Measurements from ENCODE around the gene PRAMEF17.
"Not testable (repeated sequence)": the region's sequence is repeated elsewhere in the genome, so short reads cannot be mapped to it uniquely, and the experiment has no call there.

DNA sequence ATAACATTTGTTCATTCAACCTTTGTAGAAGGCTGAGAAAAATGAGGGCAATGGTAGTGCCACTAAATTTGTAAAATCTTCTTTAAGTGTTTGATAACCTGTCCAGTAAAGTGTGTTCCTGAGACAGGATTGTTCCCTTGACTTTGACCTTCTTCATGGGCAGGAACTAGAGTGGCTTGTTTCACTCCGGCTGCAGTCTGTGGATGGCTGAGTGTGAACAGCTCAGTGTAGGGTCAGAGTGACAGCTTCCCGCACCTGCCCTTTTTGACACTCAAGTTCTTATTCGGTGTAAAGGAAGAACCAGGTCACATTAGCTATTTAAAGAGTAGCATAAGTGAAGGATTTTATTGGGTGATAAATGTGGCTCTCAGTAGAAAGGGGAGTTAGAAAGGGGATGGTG is 9.1 kb upstream of the PRAMEF17 start:
- TF ChIP-seq ZNF76 (tag by site-specific recombination; IDR thresholded peaks at IDR 0.05; ENCODE audit: borderline replicate concordance, low read depth); TCF7L2 (IDR thresholded peaks at IDR 0.05; ENCODE audit: borderline replicate concordance, low read depth, low read length): not testable (repeated sequence)

All from HEK293 (cell line).